ENCODE results near the gene HNRNPLL.
"Not testable (repeated sequence)": the region's sequence is repeated elsewhere in the genome, so short reads cannot be mapped to it uniquely, and the experiment has no call there.

HNRNPLL gene

GRCh38 chr2:38551746-38552145 is 51.0 kb downstream of the HNRNPLL start:
- TF ChIP-seq, protein P1, sequence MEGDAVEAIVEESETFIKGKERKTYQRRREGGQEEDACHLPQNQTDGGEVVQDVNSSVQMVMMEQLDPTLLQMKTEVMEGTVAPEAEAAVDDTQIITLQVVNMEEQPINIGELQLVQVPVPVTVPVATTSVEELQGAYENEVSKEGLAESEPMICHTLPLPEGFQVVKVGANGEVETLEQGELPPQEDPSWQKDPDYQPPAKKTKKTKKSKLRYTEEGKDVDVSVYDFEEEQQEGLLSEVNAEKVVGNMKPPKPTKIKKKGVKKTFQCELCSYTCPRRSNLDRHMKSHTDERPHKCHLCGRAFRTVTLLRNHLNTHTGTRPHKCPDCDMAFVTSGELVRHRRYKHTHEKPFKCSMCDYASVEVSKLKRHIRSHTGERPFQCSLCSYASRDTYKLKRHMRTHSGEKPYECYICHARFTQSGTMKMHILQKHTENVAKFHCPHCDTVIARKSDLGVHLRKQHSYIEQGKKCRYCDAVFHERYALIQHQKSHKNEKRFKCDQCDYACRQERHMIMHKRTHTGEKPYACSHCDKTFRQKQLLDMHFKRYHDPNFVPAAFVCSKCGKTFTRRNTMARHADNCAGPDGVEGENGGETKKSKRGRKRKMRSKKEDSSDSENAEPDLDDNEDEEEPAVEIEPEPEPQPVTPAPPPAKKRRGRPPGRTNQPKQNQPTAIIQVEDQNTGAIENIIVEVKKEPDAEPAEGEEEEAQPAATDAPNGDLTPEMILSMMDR (conservative IDR thresholded peaks at IDR 0.05; ENCODE audit: control insufficient read depth, insufficient read depth, low read depth, low read length) = no peak
- H3K4me3 ChIP-seq (ENCODE audit: control insufficient read depth, low read depth, low read length) = no peak overlapping the region
- DNase-seq (ENCODE audit: low read depth) = no peak

- DNase-seq (ENCODE audit: low read depth) = no peak
- TF ChIP-seq, protein P1 (conservative IDR thresholded peaks at IDR 0.05; ENCODE audit: control insufficient read depth, insufficient read depth, low read depth, low read length) = no peak
Observed at GRCh38 chr2:38551171-38551570, 51.6 kb downstream of the HNRNPLL start.

DNA sequence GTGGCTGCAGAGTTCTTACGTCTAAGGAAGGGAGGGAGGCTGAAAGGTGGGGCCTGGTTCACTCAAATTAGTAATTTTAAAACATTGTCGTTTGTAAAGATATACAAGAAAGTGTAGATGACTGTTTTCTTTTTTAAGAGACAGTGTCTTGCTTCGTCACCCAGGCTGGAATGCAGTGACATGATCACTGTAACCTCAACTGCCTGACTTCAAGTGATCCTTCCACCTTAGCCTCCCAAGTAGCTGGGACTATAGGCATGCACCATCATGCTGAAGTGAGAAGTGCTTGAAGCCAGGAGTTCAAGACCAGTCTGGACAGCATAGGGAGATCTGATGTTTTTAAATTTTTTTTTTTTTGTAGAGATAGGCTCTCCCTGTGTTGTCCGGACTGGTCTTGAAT is 52.9 kb downstream of the HNRNPLL start:
- no peak overlapping the region for H3K4me3 ChIP-seq (ENCODE audit: control insufficient read depth, low read depth, low read length)
- DNase-seq (ENCODE audit: low read depth) = no peak
- TF ChIP-seq, protein P1 (conservative IDR thresholded peaks at IDR 0.05; ENCODE audit: control insufficient read depth, insufficient read depth, low read depth, low read length) = no peak

More at GRCh38 chr2:38551171-38551570, 51.6 kb downstream of the HNRNPLL start:
- H3K4me3 ChIP-seq (ENCODE audit: control insufficient read depth, low read depth, low read length) = no peak overlapping the region

DNA sequence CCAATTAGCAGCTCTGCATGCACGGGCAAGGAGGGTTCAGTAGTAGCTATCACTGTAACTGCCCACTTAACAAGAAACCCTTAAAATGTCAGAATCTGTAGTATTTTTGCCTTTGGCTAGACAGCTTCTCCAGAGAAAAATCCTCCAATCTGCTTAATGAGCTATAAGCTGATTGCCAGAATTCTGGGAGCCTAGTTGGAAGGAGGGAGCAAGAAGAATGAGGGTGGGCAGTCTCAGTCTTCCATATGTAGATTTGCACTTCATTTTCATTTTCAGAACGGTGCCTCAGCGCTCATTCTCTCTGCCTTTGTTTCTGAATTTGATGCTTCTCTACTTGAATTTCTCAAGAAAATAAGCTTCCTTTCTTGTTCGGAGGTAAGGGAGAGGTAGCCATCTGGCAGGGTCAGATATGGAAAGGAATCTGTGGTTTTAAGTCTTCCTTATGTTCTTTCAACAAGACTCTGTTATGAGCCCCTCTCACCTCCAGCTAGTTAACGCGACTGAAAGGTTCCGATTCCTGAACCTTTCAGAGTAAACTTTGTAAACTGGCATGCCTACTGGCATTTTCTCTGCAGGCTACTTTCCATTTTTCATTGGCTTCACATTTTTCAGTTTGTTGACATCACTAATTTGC is 53.5 kb downstream of the HNRNPLL start:
- no peak overlapping the region for H3K4me3 ChIP-seq (ENCODE audit: control insufficient read depth, low read depth, low read length)
- TF ChIP-seq, protein P1 (conservative IDR thresholded peaks at IDR 0.05; ENCODE audit: control insufficient read depth, insufficient read depth, low read depth, low read length) = no peak
- DNase-seq (ENCODE audit: low read depth) = no peak

- TF ChIP-seq, protein P1 (conservative IDR thresholded peaks at IDR 0.05; ENCODE audit: control insufficient read depth, insufficient read depth, low read depth, low read length) = no peak
- no peak overlapping the region for H3K4me3 ChIP-seq (ENCODE audit: control insufficient read depth, low read depth, low read length)
- DNase-seq (ENCODE audit: low read depth) = no peak
Observed at GRCh38 chr2:38547791-38548190, 54.9 kb downstream of the HNRNPLL start.

- no peak for DNase-seq (ENCODE audit: low read depth)
- H3K4me3 ChIP-seq (ENCODE audit: control insufficient read depth, low read depth, low read length) = no peak overlapping the region
- TF ChIP-seq, protein P1 (conservative IDR thresholded peaks at IDR 0.05; ENCODE audit: control insufficient read depth, insufficient read depth, low read depth, low read length) = no peak
Observed at GRCh38 chr2:38546585-38546984, 56.1 kb downstream of the HNRNPLL start.

DNA sequence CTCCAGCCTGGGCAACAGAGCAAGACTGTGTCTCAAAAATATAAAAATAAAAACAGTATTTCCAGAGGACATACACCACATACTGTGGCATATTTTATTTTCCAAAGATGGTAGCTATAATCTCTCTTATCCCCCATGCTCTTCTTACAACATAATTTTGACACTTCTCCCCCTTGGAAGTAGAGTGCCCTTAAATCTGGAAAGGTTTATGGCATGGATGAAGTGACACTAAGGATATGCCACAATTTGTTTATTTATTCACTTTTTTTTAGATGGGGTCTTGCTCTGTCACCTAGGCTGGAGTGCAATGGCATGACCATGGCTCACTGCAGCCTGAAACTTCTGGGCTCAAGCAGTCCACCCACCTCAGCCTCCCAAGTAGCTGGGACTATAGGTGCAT is 56.7 kb downstream of the HNRNPLL start:
- TF ChIP-seq, protein P1 (conservative IDR thresholded peaks at IDR 0.05; ENCODE audit: control insufficient read depth, insufficient read depth, low read depth, low read length) = no peak
- DNase-seq (ENCODE audit: low read depth) = no peak
- H3K4me3 ChIP-seq (ENCODE audit: control insufficient read depth, low read depth, low read length) = no peak overlapping the region

DNA sequence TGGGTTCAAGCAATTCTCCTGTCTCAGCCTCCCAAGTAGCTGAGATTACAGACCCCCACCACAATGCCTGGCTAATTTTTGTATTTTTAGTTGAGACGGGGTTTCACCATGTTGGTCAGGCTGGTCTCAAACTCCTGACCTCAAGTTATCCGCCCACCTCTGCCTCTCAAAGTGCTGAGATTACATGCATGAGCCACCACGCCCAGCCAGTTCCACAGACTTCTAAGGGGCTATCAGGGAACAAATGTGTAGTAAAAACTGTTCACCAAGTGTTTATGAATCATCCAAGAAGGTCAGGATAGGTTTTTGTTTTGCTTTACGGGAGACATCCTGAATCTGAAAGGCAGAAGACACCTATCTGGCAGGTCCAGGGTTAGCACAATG is 60.5 kb downstream of the HNRNPLL start:
- peak; percentile 14 for DNase-seq (ENCODE audit: low read depth)
- not testable (repeated sequence) for H3K4me3 ChIP-seq (ENCODE audit: control insufficient read depth, low read depth, low read length)

All from fibroblast of mammary gland (primary cell).